GM18873 (cell line): Measurements from ENCODE around the gene JMJD8.

Experiments
- ATAC-seq: cut with Tn5 transposase; IDR thresholded peaks from one replicate; pipeline ENCODE4 v1.9.1; 2021; ENCODE audit warnings: mild to moderate bottlenecking, moderate library complexity, moderate number of reproducible peaks; ENCODE audit not compliant: unreplicated experiment, low FRiP score

JMJD8 gene

DNA sequence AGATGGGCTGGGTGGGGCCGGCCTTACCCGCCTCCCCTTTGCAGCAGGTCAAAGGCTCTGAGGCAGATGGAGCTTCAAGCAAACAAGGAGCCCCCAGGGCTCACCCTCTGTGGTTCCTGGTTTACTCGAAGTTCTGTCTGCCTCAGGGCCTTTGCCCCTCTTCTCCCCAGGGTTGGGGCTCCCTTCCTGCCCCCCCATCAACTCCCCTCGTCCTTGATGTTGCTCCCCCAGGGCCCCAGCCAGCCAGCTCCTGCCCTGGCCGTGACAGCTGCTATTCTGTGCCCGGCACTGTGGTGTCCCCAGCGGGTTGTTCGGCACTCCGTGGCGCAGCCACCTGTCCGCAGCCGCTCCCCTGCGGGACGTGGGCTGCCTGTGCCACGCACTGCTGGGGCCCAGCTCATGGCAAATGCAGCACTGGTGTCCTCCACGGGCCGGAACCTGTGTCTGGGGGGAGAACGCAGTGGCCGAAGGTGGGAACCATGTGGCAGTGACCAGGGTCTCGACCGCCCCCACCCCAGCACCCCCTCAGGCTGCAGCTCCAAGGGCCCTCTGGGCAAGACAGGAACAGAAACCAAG, 26.5 kb upstream of the JMJD8 start:
- no peak for ATAC-seq

- no peak for ATAC-seq
Observed at GRCh38 chr16:709566-710499, 25.7 kb upstream of the JMJD8 start.

DNA sequence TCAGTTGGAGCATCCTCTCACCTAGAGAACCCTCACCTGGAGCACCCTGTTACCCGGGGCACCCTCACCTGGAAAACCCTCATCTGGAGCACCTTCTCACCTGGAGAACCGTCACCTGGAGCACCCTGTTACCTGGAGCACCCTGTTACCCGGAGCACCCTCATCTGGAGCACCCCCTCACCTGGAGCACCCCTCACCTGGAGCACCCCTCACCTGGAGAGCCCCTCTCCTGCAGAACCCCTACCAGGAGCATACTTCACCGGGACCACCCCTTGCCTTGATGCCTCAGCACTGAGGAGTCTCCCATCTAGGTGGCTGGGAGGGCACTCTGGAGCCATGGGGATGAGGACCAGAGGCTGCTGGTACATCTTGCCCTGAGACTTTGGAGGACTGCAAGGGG, 24.8 kb upstream of the JMJD8 start:
- no peak for ATAC-seq

DNA sequence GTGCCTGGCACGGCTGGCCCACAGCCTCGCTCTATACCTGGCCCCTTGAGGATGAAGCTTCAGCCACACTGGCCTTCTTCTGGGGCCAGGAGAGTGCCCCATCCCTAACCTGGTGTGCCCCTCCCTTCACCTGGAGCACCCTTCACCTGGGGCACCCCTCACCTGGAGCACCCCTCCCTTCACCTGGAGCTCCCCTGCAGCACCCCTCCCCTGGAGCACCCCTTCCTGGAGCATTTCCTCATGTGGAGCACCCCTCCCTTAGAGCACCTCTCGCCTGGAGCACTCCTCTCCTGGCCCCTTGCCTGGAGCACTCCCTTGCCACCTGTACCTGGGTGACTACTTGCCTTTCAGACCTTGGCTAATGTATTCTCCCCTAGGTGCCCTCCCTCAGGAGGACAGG, 23.9 kb upstream of the JMJD8 start:
- ATAC-seq: no peak

DNA sequence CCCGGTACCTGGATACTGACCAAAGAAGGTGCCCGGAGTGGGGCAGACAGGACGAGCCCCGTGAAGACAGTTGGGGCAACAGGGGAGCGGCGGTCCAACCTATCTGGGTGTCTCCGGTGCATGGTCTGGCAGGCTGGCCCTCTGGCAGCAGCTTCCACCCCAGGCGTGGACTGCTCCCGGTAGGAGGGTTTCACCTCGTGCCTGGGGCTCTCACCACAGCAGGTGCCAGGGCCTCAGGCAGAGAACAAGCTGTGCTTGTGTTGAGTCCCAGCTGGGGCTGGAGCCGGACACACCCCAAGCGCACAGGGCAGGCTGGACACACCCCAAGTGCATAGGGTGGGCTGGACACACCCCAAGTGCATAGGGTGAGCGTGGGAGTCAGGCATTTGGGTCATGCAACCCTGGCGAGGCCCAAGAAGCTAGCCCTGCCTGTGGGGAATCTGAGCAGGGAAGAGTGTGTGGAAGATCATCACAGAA, 23.0 kb upstream of the JMJD8 start:
- ATAC-seq: no peak

GRCh38 chr16:706189-707061, 22.3 kb upstream of the JMJD8 start:
- no peak for ATAC-seq

DNA sequence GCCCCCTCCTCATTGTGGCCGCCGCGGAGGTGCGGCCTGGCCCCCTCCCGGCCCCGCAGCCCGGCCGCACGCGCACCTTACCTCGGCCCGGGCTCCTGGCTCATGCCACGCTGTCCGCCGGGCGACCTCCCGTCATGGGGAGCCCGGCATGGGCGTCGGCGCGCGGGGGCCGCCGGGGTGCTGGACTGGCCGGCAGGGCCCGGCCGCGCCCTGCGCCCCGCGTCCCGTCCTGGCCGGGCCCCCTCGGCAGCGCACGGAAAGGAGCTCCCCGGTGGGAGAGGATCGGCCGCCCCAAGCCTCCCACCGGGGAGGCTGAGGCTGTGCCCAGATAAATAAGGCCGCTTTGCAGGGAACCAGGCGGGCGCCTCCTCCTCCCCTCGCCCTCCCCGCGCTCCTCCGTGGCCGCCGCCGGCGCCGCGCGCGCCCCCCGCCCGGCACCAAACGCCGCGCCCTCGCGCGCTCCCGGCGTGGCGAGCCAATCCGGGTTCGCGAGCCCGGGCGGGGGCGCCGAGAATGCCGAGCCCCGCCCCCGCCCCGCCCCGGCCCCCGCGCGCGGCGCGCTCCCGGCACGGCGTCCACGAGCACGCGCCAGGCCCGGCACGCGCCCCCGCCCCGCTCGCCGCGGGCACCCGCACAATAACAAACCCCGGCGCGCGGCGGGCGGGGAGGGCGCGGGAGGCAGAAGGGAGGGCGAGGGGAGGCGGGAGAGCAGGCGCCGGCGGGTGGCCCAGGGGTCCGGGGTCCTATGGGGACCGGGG, 21.5 kb upstream of the JMJD8 start, which contains the start of gene FBXL16:
Gene FBXL16 (minus strand): TSS at position 371 of the 758 bp plus-strand sequence. CDS start 8,396 bp downstream, outside the sequence.
- ATAC-seq: no peak

DNA sequence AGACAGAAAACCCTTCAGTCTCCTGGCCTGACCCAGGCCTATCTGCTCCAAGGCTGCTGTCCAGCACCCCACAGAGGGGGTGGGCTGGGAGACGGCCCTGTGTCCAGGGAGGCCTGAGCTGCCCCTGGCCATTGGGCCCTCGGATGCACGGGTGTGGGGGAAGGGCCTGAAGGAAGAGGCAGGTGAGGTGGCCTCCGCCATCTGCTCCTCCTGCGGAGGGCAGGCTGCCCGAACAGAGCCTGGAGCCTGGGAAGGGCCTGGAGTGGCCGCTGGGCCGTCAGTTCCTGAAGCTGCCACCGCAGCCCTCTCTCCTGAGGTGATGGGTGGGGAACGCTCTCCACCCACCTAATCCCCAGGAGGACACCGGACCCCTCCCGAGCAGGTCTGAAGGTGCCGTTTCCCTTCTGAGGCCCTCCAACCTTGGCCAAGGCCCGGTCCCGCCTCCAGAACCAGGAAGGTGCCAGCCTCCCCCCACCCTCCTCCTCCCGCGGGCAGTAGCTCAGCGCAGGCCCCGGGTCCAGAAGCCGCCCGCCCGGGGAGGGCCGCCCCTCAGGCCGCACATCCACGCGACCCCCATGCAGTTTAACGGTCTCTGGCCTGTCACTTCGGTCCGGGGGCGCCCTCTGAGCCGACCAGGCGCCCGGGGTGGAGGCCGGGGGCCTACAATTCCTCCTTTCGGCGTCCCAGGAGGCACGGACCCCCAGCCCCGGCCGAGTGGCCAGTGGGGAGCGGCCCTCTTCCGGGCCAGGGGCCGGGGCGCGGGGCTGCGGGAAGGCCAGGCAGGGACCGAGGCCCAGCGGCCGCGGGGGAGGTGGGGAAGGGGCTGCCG, 20.6 kb upstream of the JMJD8 start:
- no peak for ATAC-seq

DNA sequence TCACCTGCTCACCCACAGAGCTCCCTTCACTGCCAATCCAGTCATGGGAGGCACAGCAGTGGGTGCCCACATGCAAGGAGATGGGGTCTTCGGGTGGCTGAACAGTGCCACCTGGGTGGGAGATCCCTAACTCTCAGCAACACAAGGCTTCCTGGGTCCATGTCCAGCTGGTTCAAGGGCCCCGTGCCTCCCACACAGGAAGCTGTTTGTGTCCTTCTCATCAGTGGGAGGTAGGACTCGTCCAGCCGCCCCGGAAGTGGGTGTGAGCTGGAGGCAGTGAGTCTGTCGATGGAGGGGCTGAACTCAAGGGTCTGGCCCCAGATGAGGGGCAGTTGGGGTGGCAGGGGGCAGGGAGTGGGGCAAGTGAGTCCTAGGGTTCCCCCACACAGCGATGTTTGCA, 19.9 kb upstream of the JMJD8 start:
- ATAC-seq: no peak

DNA sequence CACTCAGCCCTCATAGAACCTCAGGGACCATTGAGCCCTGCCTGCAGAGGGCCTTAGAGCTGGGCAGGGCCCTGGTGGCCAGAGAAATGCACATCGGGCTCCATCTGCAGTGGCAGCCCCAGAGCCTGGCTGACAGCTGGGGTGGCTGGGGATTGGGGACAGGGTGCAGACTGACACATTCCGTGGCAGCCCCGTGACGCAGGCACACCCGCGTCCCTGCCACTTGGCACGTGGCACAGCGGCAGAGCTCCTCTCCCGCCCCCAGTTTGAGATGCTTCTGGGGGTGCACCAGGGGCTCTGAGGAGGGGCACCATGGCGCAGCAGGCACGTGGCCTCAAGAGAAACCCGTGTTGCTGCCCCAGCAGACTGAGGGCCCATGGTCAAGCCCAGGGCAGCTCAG, 19.3 kb upstream of the JMJD8 start:
- no peak for ATAC-seq

GRCh38 chr16:702341-702740, 18.2 kb upstream of the JMJD8 start:
- ATAC-seq: no peak

GRCh38 chr16:700684-701584, 16.8 kb upstream of the JMJD8 start:
- no peak for ATAC-seq

GRCh38 chr16:698911-699671, 15.0 kb upstream of the JMJD8 start:
- ATAC-seq: no peak

DNA sequence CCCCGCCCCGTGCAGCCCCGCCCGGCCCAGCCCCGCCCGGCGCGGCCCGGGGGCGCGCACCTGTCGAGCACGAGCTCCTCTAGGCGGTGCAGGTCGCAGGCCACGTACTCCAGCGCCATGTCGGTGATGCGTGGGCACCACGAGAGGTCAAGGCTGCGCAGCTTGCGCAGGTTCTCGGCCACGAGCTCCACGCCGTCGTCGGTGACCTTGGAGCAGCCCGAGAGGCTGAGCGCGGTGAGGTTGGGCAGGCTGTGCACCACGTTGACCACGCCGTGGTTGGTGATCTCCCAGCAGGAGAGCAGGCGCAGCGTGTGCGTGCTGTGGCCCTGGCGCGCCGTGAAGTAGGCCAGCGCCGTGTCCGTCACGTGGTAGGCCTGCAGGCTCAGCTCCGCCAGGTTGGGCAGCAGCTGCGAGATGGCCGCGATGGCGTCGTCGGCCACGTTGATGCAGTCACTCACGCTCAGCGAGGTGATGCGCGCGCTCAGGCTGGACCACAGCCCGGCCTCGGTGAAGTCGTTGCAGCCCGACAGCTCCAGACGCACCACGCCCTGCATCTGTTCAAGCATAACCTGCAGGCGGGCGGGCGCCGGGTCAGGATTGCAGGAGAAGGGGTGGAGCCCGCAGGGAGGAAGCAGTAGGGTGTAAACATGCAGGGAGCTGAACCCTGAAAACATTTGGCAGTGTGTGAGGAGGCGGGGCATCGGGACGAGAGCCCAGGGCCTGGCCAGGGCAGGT, 11.4 kb upstream of the JMJD8 start:
- no peak for ATAC-seq

DNA sequence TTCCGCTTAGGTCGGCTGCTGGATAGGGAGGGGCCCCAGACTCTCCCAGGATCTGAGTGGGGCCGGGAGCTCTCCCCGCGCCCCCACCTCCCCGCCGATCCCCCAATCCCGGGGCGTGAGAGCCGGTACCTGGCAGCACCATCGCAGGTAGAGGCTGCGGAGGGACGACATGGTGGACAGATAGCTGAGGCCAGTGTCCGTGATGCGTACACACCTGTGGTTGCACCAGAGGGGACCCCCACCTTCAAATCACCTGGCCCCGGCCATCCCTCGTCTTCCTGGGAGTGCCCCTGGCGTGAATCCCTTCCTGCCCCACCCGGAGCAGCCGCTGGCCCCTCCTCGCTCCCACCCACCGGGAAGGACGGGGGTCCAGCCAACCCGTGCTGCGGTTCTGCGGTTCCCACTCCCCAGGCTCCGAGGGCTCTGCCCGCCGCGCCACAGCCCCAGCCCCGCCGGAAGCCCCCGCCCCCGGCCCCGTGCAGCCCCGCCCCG, 10.8 kb upstream of the JMJD8 start:
- no peak for ATAC-seq

GRCh38 chr16:694187-694862, 10.2 kb upstream of the JMJD8 start:
- ATAC-seq: no peak
